Globus pallidus (tissue), 1 donor: Measurements from ENCODE around the gene MYOF.
"Not testable (repeated sequence)": the region's sequence is repeated elsewhere in the genome, so short reads cannot be mapped to it uniquely, and the experiment has no call there.

ENCODE experiments used
- DNase-seq: peaks from one replicate; pipeline ENCODE4 v3.0.0-alpha.2; 2015; ENCODE audit warnings: low spot score

Gene MYOF

GRCh38 chr10:93344691-93345090 lies 137.4 kb downstream of the MYOF start:
- DNase-seq: no peak

DNA sequence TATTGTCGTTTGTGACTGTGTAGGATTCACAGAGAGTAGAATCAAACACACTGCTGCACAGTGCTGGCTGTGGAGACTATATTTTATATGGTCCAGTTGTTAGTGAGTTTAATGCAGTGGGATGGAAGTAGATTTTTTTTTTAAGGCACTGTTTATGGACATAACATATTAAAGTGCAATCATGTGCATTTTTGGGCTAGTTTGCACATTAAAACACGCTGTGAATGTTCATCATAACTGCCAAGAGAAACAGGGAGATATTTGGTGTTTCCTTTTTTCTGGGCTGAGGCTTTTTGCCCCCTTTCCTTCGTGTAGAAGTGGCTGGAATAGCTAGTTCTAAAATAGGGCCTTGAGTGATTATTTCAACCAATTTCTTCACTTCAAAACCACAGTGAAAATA lies 139.2 kb downstream of the MYOF start:
- DNase-seq: no peak

- DNase-seq: no peak
Measured at GRCh38 chr10:93342366-93342765, 139.8 kb downstream of the MYOF start.

DNA sequence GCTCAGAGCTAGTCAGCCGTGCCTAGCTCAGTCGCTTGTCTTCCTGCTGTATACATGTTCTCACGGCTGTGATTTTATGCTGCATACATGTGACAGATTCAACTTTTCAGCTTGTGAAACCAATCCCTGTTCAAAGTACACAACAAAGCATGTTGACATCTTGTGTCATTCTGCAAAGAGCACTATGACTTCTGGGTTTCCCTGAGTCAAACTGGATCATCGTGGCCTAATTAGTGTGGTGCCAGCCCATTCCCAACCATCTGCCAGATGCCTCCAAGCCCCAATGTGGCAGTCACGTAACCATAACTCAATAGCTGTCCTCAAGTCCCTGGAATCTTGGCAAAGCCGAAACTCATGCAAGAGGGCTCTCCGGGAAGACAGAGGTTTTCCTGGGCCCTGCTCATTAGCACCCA lies 144.8 kb downstream of the MYOF start:
- DNase-seq: no peak

DNA sequence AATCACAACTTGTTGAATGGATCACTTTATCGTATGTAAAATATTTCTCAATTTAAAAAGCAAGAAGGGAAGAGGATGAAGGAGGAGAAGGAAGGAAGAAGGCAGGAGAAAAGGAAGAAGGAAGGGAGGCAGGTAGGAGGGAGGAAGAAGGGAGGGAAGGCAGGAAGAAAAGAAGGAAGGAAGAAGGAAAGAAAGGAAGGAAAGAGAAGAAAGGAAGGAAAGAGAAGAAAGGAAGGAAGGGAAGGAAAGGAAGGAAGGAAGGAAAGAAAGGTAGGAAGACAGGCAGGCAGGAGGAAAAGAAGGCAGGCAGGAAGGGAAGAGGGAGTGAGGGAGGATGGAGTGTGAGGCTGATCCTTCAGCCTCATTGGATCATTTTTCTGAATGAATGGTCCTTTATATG lies 145.5 kb downstream of the MYOF start:
- no peak for DNase-seq

- DNase-seq: no peak
Measured at GRCh38 chr10:93336110-93336509, 146.0 kb downstream of the MYOF start.

DNA sequence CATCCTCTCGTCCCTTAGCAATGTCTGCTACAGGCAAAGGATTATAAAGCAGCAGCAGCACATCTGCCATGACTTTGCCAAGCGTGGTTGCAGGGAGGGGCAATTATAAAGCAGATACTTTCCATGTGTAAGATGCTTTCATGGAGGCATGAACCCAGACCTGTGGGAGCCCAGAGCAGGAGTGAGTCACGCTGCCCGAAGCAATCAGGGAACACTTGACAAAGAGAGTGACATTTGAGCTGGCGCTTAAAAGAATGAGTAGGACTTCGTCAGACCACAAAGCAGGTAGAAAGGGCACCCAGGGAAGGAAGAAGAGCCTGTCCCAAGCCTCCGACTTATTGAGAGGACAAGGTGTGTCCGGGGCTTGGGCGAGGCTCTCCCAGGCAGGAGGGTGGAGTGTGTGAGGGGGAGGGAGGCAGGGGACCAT lies 147.2 kb downstream of the MYOF start:
- DNase-seq: no peak

DNA sequence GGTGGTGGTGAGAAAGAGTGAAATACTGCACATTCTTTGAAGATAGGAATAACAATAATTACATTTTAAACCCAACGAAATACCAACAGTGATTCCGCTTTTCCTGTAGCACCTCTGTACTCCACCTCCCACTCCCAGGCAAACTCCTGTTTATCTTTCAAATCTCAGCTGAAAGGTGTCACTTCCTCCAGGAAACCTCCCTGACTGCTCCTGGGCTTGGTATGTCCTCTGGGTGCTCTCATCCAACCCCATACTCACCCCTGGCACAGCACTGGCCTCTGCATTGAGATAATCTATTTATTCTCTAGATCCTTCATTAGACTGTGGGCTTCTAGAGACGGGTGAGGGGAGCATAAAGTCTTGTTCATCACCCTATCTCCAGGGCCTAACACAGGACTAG lies 148.0 kb downstream of the MYOF start:
- no peak for DNase-seq

DNA sequence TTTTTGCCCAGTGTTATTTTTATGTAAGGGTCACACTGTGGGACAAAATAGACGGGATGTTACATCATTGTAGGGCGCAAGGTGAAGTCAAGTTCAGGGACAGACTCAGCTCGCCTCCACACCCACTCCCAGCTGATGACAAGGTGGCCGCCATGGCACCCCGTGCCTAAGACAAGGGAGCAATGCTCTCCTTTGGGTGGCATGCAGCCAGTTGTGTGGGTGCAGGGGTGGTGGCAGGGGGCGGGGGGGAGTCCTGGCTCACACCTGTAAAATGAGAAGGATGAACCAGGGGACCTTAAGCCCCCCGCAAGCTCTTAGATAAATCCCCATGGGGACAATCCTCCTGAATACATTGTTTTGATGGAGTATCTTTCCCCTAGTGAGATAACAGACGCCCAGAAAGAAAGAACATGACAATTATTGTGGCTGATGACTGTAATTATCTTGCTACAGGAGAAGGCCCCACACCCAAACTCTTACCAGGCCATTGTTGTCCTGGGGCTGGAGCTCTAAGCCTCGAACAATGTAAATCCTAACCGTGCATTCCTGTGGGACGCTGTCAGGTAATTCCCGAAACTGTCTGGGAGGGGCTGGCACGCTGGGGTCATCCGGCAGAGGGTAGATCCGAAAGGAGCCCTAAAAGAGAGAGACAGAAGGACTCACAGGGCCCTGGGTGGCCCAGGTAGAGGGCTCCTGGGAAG lies 148.7 kb downstream of the MYOF start:
- DNase-seq: no peak

GRCh38 chr10:93330824-93331223 lies 151.3 kb downstream of the MYOF start:
- no peak for DNase-seq

DNA sequence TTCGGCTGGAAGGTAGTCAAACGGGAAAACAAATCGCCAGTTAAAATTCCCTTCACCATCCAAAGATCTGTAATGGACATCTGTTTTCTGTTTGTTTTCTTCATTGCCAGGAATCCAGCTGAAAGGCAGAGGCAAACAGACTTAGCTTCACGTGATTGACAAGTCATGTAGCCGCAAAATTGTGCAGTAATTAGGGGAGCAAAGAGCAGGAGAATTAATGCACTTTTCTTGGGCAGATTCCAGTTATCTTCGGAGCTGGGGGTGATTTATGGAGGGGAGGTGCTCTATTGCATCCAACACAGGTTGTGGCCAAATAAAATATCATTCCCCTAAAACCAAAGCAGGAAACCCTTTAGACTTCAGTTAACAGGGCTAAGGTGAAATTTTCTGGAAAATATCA lies 162.2 kb downstream of the MYOF start:
- DNase-seq: no peak

DNA sequence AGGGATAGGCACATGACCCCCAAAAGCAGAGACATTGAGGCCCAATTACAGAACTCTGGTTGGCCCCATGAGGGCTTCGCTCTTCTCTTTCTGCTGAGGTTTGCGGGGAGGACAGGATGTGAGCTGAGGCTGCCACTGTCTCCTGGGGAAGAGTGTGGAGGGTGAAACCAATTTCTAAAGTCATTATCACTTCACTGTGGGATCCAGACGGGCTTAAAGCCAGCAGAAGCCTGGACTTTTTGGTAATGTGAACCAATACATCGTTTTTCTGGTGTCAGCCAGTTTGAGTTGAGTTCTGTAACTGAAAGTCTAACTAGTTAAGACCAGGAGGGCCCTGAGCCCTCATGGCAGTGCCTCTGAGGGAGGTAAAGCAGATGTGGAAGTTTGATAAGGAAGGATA lies 163.0 kb downstream of the MYOF start:
- no peak for DNase-seq

- no peak for DNase-seq
Measured at GRCh38 chr10:93315246-93315645, 166.9 kb downstream of the MYOF start.

DNA sequence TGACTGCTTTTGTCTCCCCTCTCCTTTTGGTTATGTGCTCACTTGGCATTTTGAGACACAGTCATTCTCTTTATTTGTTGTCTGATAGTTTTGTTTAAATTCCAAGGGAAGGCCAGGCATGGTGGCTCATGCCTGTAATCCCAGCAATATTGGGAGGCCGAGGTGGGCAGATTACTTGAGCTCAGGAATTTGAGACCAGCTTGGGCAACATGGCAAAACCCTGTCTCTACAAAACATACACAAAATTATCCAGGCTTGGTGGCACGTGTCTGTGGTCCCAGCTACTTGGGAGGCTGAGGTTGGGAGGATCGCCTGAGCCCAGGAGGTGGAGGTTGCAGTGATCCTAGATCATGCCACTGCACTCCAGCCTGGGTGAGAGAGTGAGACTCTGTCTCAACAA lies 167.5 kb downstream of the MYOF start:
- not testable (repeated sequence) for DNase-seq

DNA sequence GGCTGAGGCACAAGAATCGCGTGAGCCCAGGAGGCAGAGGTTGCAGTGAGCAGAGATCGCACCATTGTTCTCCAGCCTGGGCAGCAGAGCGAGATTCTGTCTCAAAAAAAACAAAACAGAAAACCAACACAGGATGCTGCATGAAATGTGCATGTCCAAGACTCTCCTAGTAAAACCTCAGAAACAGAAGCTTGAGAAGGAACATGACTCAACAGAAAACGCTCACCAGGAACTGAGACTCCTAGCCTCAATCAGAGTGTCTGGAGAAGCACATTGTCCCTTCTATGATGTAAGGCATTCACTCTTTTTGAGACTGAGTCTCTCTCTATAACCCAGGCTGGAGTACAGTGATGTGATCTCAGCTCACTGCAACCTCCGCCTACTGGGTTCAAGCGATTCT lies 168.3 kb downstream of the MYOF start:
- DNase-seq: no peak

DNA sequence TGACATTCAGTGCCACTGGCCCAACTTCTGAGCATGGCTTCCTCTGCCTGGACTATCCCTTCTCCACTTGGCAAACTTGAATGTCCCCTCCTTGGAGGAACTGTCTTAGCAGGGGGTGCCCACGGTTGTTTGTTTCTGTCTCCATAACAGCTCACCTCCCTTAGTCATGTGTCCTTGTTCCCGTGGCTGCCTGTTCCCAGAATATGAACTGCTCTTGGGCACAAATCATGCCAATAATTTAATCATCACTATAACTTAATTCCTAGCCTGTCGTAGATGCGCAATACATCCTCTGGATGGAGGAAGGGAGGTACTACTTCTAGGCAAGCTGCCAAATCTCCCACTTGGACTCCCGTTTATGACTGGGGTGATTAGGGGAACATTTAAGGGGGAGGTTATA lies 173.1 kb downstream of the MYOF start:
- no peak for DNase-seq

GRCh38 chr10:93305122-93305521 lies 177.0 kb downstream of the MYOF start:
- no peak for DNase-seq

DNA sequence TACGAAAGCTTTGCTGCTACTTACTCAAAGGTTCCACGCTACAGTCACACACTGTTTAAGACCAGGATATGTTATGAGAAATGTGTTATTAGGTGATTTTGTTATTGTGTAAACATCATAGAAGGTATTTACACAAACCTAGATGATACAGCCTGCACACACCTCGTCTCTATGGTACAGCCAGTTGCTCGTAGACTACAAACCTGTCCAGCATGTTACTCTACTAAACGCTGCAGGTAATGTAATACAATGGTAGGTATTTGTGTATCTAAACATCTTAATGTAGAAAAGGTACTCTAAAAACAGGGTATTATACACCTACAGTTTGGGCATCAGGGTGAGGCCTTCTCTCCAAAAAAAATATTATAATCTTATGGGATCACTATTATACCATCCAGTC lies 181.2 kb downstream of the MYOF start:
- no peak for DNase-seq

- no peak for DNase-seq
Measured at GRCh38 chr10:93300288-93300917, 181.7 kb downstream of the MYOF start.

DNA sequence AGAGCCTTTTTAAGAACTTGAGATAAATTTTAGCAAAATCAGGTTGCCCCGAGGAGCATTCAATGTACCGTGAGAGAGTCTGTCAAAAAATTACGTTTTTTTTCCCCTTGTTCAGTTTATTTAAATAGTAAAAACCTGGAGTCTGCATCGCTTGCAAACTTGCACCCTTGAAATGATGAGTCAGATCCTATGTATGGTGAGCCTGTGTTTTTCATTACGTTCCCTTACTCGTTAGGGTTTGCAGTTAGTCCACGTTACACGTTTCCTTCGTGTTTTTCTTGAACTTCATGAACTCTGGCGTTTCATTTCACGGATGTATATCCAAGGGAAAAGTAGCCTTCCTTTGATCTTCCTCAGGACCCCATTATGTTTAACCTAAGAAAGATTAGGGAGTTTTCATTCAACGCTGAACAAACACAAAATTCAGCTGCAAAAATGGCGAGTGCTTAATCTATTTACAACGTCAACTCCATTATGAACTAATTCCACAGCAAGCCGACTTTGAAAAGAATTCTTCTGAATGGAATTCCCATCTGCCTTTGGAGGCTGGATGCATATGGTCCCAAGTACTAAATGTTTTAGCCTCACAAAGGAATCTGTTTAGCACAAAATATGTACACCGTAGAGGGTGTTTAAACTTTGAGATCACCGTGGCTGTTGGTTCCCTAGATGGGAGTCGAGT lies 182.4 kb downstream of the MYOF start:
- no peak for DNase-seq

- no peak for DNase-seq
Measured at GRCh38 chr10:93299195-93299594, 182.9 kb downstream of the MYOF start.

DNA sequence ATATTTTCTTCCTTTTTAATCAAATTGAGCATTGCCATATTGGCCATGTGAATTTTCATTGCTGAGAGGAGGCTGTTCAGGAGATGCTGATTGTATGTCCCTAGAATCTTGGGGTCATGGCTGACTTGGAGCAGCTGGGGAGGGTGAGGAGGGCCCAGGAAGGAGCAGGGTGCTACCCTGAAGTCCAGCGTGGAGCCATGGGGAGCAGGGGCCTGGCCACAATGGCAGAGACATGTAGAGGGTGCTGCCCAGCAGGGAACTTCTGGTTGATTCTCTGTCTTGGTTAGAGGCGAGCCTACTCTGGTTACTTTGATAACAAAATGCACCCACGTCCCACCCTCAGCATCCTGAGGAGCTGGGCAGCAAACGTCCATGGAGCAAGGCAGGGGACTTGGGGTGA lies 186.0 kb downstream of the MYOF start:
- no peak for DNase-seq

GRCh38 chr10:93293999-93294398 lies 188.1 kb downstream of the MYOF start:
- no peak for DNase-seq
